ENCODE data around the gene PDSS1. TPM values are rescaled to one million over a fixed set of nuclear protein-coding genes. Genes with fewer than 3 reads are reported as not detected.

PDSS1 gene
- total and polyA plus RNA-seq, 2 of the 4 experiments (the other 2 are of a cell fraction), result 9.7 to 13.2 TPM

GRCh38 chr10:26733750-26734568 lies 36.5 kb downstream of the PDSS1 start:
- no peak overlapping the region for H4K91ac ChIP-seq (ENCODE audit: insufficient read depth, low read depth, low read length)
- TF ChIP-seq CHD1 (IDR thresholded peaks at IDR 0.05; ENCODE audit: low read depth, low read length) (no peak), CEBPB (IDR thresholded peaks at IDR 0.05; ENCODE audit: low read depth, low read length) (no peak), RCOR1 (IDR thresholded peaks at IDR 0.05; ENCODE audit: insufficient replicate concordance, low read length) (no peak), MAZ (IDR thresholded peaks at IDR 0.05; ENCODE audit: borderline replicate concordance, low read depth, low read length) (no peak), BHLHE40 (IDR thresholded peaks at IDR 0.05; ENCODE audit: low read depth, low read length) (no peak), CTCF (conservative IDR thresholded peaks at IDR 0.05; ENCODE audit: low read depth, low read length) (no peak), RAD21 (IDR thresholded peaks at IDR 0.05; ENCODE audit: low read length) (no peak), ELK1 (IDR thresholded peaks at IDR 0.05; ENCODE audit: borderline replicate concordance, low read depth, low read length) (no peak), POLR2A (IDR thresholded peaks at IDR 0.05; ENCODE audit: low read depth, low read length) (no peak), FOS (IDR thresholded peaks at IDR 0.05; ENCODE audit: low read depth, low read length) (no peak), RFX5 (IDR thresholded peaks at IDR 0.05; ENCODE audit: low read depth, low read length) (no peak), USF2 (IDR thresholded peaks at IDR 0.05; ENCODE audit: low read depth, low read length) (no peak), MAFK (IDR thresholded peaks at IDR 0.05; ENCODE audit: low read depth, low read length) (no peak)
- H3K4me3 ChIP-seq (ENCODE audit: insufficient read depth, low read depth, low read length), result no peak overlapping the region
- H3K9ac ChIP-seq (ENCODE audit: low read depth, low read length), result no peak overlapping the region
- intact Hi-C loops (cut with micrococcal nuclease) (no loop called here), dilution Hi-C loops (cut with HindIII; ENCODE audit: low sequenced_read_pairs, unreplicated experiment) (no loop called here), in situ Hi-C loops (cut with MboI; ENCODE audit: low sequenced_read_pairs) (loop anchor here (5.0 kb wide), 1 partner anchor 143 kb away; no protein-coding TSS in a partner anchor)
- no TSS peak for BruUV-seq (replicated peaks)
- H2BK5ac ChIP-seq (ENCODE audit: low read depth, low read length, poor library complexity, severe bottlenecking), result no peak overlapping the region
- no peak overlapping the region for H2AFZ ChIP-seq (replicated peaks; ENCODE audit: low read length, poor library complexity)
- no peak overlapping the region for H3K4me2 ChIP-seq (ENCODE audit: low read depth, low read length)
- DNase-seq, result no peak
- ChIA-PET CTCF (interaction anchor here (1.3 kb wide), 1 partner anchor 8 kb away, joined by 3 read pairs; no protein-coding TSS in a partner anchor), POLR2A (ENCODE audit: unreplicated experiment) (no interaction called here)
- no peaks in the 10 kb centered on the region for H3K4me1 ChIP-seq (ENCODE audit: control insufficient read depth, insufficient read depth, low read length)
- H3K23ac ChIP-seq (ENCODE audit: low read depth, low read length), result no peak overlapping the region
- 88% methylated on average over 6 of the region's 14 CpGs; no CpG with 5 or more reads in 1 of the 2 experiments for WGBS, 2 experiments (ENCODE audit: extremely low coverage in 2 of 2, insufficient read length in 1 of 2)
- no peak overlapping the region for H2AK5ac ChIP-seq (ENCODE audit: low read depth, low read length)
- no peak overlapping the region for H3K56ac ChIP-seq (ENCODE audit: extremely low read depth, insufficient read depth, low read length)
- no peaks in the 10 kb centered on the region for H3K79me1 ChIP-seq (ENCODE audit: low read depth in 1 of 2, low read length in 2 of 2)
- no peaks in the 10 kb centered on the region; the same call in 1 of the 2 replicates for H4K20me1 ChIP-seq (ENCODE audit: insufficient read depth, low read length)
- no peak overlapping the region for H2BK120ac ChIP-seq (ENCODE audit: low read depth, low read length)
- no peak overlapping the region for H2BK15ac ChIP-seq (ENCODE audit: low read depth, low read length)
- no peaks in the 10 kb centered on the region for H3K9me3 ChIP-seq (ENCODE audit: control insufficient read depth, insufficient read depth, low read length)
- H2BK20ac ChIP-seq (ENCODE audit: low read depth, low read length), result no peak overlapping the region
- H3K14ac ChIP-seq (replicated peaks; ENCODE audit: low read depth, low read length), result no peak overlapping the region
- peaks cover 18% of the 10 kb centered on the region for H3K36me3 ChIP-seq (ENCODE audit: control insufficient read depth, insufficient read depth, low read length)
- H2AK9ac ChIP-seq (replicated peaks; ENCODE audit: low read depth, low read length, poor library complexity), result no peak overlapping the region
- H3K27me3 ChIP-seq (ENCODE audit: control insufficient read depth, insufficient read depth, low read length), result no peaks in the 10 kb centered on the region
- H4K8ac ChIP-seq (ENCODE audit: low read depth in 2 of 2, low read length in 2 of 2), result no peak overlapping the region
- H3K4ac ChIP-seq (ENCODE audit: low read depth, low read length), result no peak overlapping the region
- no peak overlapping the region for H4K5ac ChIP-seq (ENCODE audit: low read depth, low read length)
- no peak overlapping the region for H3K18ac ChIP-seq (ENCODE audit: low read depth, low read length)
- no peaks in the 10 kb centered on the region; the same call in 1 of the 2 replicates for H3K9me1 ChIP-seq (ENCODE audit: insufficient read depth, low read length)
- no peak overlapping the region for H3K27ac ChIP-seq (ENCODE audit: insufficient read depth, low read length)
- no peak for ATAC-seq (ENCODE audit: low read depth)
